Suprapubic skin (tissue), 4 donors: ENCODE results near the gene RASA2. TPM values are rescaled to one million over a fixed set of nuclear protein-coding genes. Genes with fewer than 3 reads are reported as not detected.

Experiments
- DNase-seq, 2 donors: peaks; one replicate each; pipeline ENCODE4 v3.0.0-alpha.2; 2019; ENCODE audit warnings: low spot score in 2 of 2
- H3K27ac ChIP-seq: fragments of 200-600 bp; sonication (generic); one replicate; pipeline ENCODE4 v1.5.1; 2019
- H3K27me3 ChIP-seq: fragments of 200-600 bp; sonication (generic); one replicate; pipeline ENCODE4 v1.5.1; 2019
- H3K36me3 ChIP-seq: fragments of 200-600 bp; sonication (generic); one replicate; pipeline ENCODE4 v1.5.1; 2019
- H3K4me1 ChIP-seq: fragments of 200-600 bp; sonication (generic); one replicate; pipeline ENCODE4 v1.5.1; 2019
- H3K4me3 ChIP-seq: fragments of 200-600 bp; sonication (generic); one replicate; pipeline ENCODE4 v1.5.1; 2019; ENCODE audit warnings: mild to moderate bottlenecking
- H3K9me3 ChIP-seq: fragments of 200-600 bp; sonication (generic); one replicate; pipeline ENCODE4 v1.5.1; 2019
- CTCF ChIP-seq, 2 donors: fragments of 200-600 bp in 1 of 2; fragments of 450-650 bp in 1 of 2; sonication (generic) in 1 of 2; IDR thresholded peaks; one replicate each; pipeline ENCODE4 v1.5.1; 2016 to 2019; ENCODE audit warnings: antibody characterized with exemption in 2 of 2, mild to moderate bottlenecking in 1 of 2, moderate library complexity in 1 of 2
- EP300 ChIP-seq: sonication (generic); formaldehyde crosslinking; IDR thresholded peaks from one replicate; pipeline ENCODE4 v1.6.1; 2017; ENCODE audit warnings: antibody characterized with exemption
- POLR2A ChIP-seq, 2 donors: fragments of 450-650 bp; IDR thresholded peaks; one replicate each; pipeline ENCODE4 v1.6.1; 2017; ENCODE audit warnings: antibody characterized with exemption in 2 of 2, mild to moderate bottlenecking in 2 of 2, moderate library complexity in 2 of 2
- POLR2AphosphoS5 ChIP-seq, 3 donors: sonication (generic); formaldehyde crosslinking; IDR thresholded peaks; one replicate each; pipeline ENCODE4 v1.6.1; 2017; ENCODE audit warnings: antibody characterized with exemption in 3 of 3
- WGBS: methylation state at CpG from one replicate; pipeline ENCODE4 v1.1.5; 2018; 5-methylcytosine and 5-hydroxymethylcytosine counted together
- total RNA-seq, 4 donors: library from RNA; depleted of rRNA; stranded (reverse); fragments of >200 nt; gene quantifications; one replicate each; pipeline ENCODE4 v1.1.0, GENCODE V29; 2016

RASA2 gene
- total RNA-seq, 4 donors from 2014 or later = 14.3 to 48.6 (median 24.0) TPM

- DNase-seq = no peak
- H3K4me3 ChIP-seq = no peak overlapping the region
- no peak overlapping the region for H3K27ac ChIP-seq
- H3K27me3 ChIP-seq = no peaks in the 10 kb centered on the region
- TF ChIP-seq POLR2AphosphoS5 (IDR thresholded peaks at IDR 0.05) = no peak
- no peak for TF ChIP-seq CTCF (IDR thresholded peaks at IDR 0.05)
- no peak for TF ChIP-seq POLR2A (IDR thresholded peaks at IDR 0.05)
- TF ChIP-seq EP300 = no peak
- no peaks in the 10 kb centered on the region for H3K4me1 ChIP-seq
- WGBS = 92% methylated on average over 3 of the region's 3 CpGs
- no peaks in the 10 kb centered on the region for H3K9me3 ChIP-seq
- no peaks in the 10 kb centered on the region for H3K36me3 ChIP-seq
Observed at GRCh38 chr3:141506071-141506470, 19.2 kb downstream of the RASA2 start.

GRCh38 chr3:141507392-141508066 lies 20.7 kb downstream of the RASA2 start:
- no peaks in the 10 kb centered on the region for H3K9me3 ChIP-seq
- H3K36me3 ChIP-seq = no peaks in the 10 kb centered on the region
- no peaks in the 10 kb centered on the region for H3K27me3 ChIP-seq
- H3K27ac ChIP-seq = no peak overlapping the region
- WGBS = 88% methylated on average over 3 of the region's 3 CpGs
- no peak for DNase-seq
- no peaks in the 10 kb centered on the region for H3K4me1 ChIP-seq
- TF ChIP-seq POLR2AphosphoS5 (IDR thresholded peaks at IDR 0.05) (no peak), CTCF (IDR thresholded peaks at IDR 0.05) (no peak), EP300 (no peak), POLR2A (IDR thresholded peaks at IDR 0.05) (no peak)
- H3K4me3 ChIP-seq = no peak overlapping the region

GRCh38 chr3:141508067-141508436 lies 21.2 kb downstream of the RASA2 start:
- no peaks in the 10 kb centered on the region for H3K9me3 ChIP-seq
- no peak overlapping the region for H3K4me3 ChIP-seq
- H3K4me1 ChIP-seq = no peaks in the 10 kb centered on the region
- no peak for DNase-seq
- no peaks in the 10 kb centered on the region for H3K27me3 ChIP-seq
- TF ChIP-seq POLR2A (IDR thresholded peaks at IDR 0.05) (no peak), EP300 (no peak), POLR2AphosphoS5 (IDR thresholded peaks at IDR 0.05) (no peak), CTCF (IDR thresholded peaks at IDR 0.05) (no peak)
- 92% methylated on average over 3 of the region's 3 CpGs for WGBS
- no peaks in the 10 kb centered on the region for H3K36me3 ChIP-seq
- no peak overlapping the region for H3K27ac ChIP-seq

GRCh38 chr3:141511361-141511760 lies 24.5 kb downstream of the RASA2 start:
- Histone ChIP-seq H3K4me3 (no peak overlapping the region), H3K27ac (no peak overlapping the region), H3K27me3 (no peaks in the 10 kb centered on the region), H3K36me3 (peaks cover 13% of the 10 kb centered on the region), H3K9me3 (no peaks in the 10 kb centered on the region), H3K4me1 (no peaks in the 10 kb centered on the region)
- no peak for DNase-seq
- TF ChIP-seq POLR2A (IDR thresholded peaks at IDR 0.05) = no peak
- no peak for TF ChIP-seq EP300
- no peak for TF ChIP-seq CTCF (IDR thresholded peaks at IDR 0.05)
- no peak for TF ChIP-seq POLR2AphosphoS5 (IDR thresholded peaks at IDR 0.05)
- WGBS = 89% methylated on average over 4 of the region's 4 CpGs

- no peaks in the 10 kb centered on the region for H3K27me3 ChIP-seq
- no peaks in the 10 kb centered on the region for H3K9me3 ChIP-seq
- DNase-seq = no peak
- no peaks in the 10 kb centered on the region for H3K4me1 ChIP-seq
- peaks cover 40% of the 10 kb centered on the region for H3K36me3 ChIP-seq
- TF ChIP-seq POLR2AphosphoS5 (IDR thresholded peaks at IDR 0.05) = no peak
- TF ChIP-seq CTCF (IDR thresholded peaks at IDR 0.05) = no peak
- TF ChIP-seq POLR2A (IDR thresholded peaks at IDR 0.05) = no peak
- H3K4me3 ChIP-seq = no peak overlapping the region
- H3K27ac ChIP-seq = no peak overlapping the region
Observed at GRCh38 chr3:141514382-141514781, 27.6 kb downstream of the RASA2 start.
